Psoas muscle (tissue), 8 donors: ENCODE measurements around the gene CXXC4. TPM values are rescaled to one million over a fixed set of nuclear protein-coding genes. Genes with fewer than 3 reads are reported as not detected.

Experiments used
- ATAC-seq, 4 donors: fragments of 200-7000 bp; cut with Tn5 transposase; one replicate each; pipeline ENCODE4 v1.9.1; 2020; ENCODE audit warnings: moderate library complexity in 3 of 4, mild to moderate bottlenecking in 2 of 4
- DNase-seq, 2 donors: peaks; one replicate each; pipeline ENCODE4 v3.0.0-alpha.2; 2020
- H3K27ac ChIP-seq: fragments of 200-600 bp; one replicate; pipeline ENCODE4 v1.8.0; 2022
- H3K27me3 ChIP-seq, 3 donors: fragments of 200-600 bp in 1 of 3; one replicate each; pipeline versions ENCODE4 v1.6.1 to v1.8.0; 2013 to 2022; ENCODE audit warnings: low read length in 2 of 3, mild to moderate bottlenecking in 2 of 3, moderate library complexity in 1 of 3; ENCODE audit not compliant: insufficient read depth in 3 of 3
- H3K36me3 ChIP-seq, 2 donors: fragments of 200-600 bp in 1 of 2; one replicate each; pipeline versions ENCODE4 v1.6.1 to v1.8.0; 2013 to 2022; ENCODE audit warnings: low read depth in 1 of 2, mild to moderate bottlenecking in 1 of 2, moderate library complexity in 1 of 2; ENCODE audit not compliant: insufficient read depth in 1 of 2
- H3K4me1 ChIP-seq: fragments of 200-600 bp; one replicate; pipeline ENCODE4 v1.8.0; 2022
- H3K4me3 ChIP-seq: fragments of 200-600 bp; one replicate; pipeline ENCODE4 v1.8.0; 2022; ENCODE audit warnings: mild to moderate bottlenecking
- H3K9me3 ChIP-seq: fragments of 200-600 bp; one replicate; pipeline ENCODE4 v1.8.0; 2022
- CTCF ChIP-seq: fragments of 200-600 bp; IDR thresholded peaks from one replicate; pipeline ENCODE4 v1.8.0; 2022; ENCODE audit warnings: antibody characterized with exemption
- WGBS, 3 donors: extraction: QIAGEN DNeasy Blood & Tissue Kit; methylation state at CpG; one replicate each; pipeline versions ENCODE4 v1.1.6 to v1.1.7; 2013; 5-methylcytosine and 5-hydroxymethylcytosine counted together
- intact Hi-C, 2 donors: fragments of 100-400 bp; cut with DNase I; formaldehyde crosslinking; loops; one replicate each; pipeline versions ENCODE4 v1.11.0 to v1.14.2; 2022
- polyA plus RNA-seq, 3 donors: library from polyadenylated mRNA; stranded (reverse); fragments of 200-250 nt; gene quantifications; one replicate each; pipeline ENCODE4 v1.2.3, GENCODE V29; 2013
- total RNA-seq, 4 donors: library from RNA; stranded (reverse); fragmentation: NEBNext Ultra II Directional in 2 of 4; extraction: Animal tissue kit (Norgen Biotek cat#: 25700) in 2 of 4; gene quantifications; one replicate each; pipeline versions ENCODE4 v1.2.1 to v1.2.4, GENCODE V29; 2021 to 2023
- donor health status: healthy with polysubstance abuse.
- donor health status: DM: no; HTN: no; CAD: no; lungs with moderate emphysema.
- donor health status: Bipolar disorder and iron deficiency.
- donor health status: healthy.
- donor health status: DM: yes; HTN: yes; CAD: no.
- donor health status: DM: no; HTN: no; CAD: no.
- donor health status: DM: no; HTN: no; CAD: no.
- donor health status: DM: yes; HTN: yes; CAD: no.

CXXC4 gene
- total and polyA plus RNA-seq, 7 donors: 0.05 to 0.36 (median 0.10) TPM

DNA sequence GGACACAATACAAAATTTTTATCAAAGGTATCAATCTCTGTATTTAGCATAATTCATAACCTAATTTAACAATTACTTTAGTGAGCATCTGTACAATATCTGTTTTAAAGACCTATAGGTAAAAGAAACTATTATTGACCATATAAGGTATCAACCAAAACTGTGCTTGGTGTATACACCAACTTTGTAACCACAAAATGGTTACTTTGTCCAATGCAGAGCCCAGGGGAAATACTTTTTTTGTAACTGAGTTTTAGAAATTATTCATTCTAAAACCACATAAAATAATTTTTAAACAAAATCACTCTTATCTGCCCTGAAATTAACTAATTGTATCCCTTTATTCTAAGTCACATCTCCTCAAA is 5.0 kb downstream of the CXXC4 start:
- no peak for TF ChIP-seq CTCF
- Histone ChIP-seq H3K4me1 (peaks cover 4% of the 10 kb centered on the region), H3K9me3 (no peaks in the 10 kb centered on the region), H3K27ac (no peak overlapping the region), H3K36me3 (no peaks in the 10 kb centered on the region), H3K4me3 (no peak overlapping the region), H3K27me3 (no peaks in the 10 kb centered on the region)
- ATAC-seq: no peak
- intact Hi-C loops: no loop called here
- no peak for DNase-seq

GRCh38 chr4:104488151-104488550 is 6.5 kb downstream of the CXXC4 start:
- TF ChIP-seq CTCF: no peak
- no peak overlapping the region for H3K27ac ChIP-seq
- intact Hi-C loops: no loop called here
- H3K4me1 ChIP-seq: peaks cover 4% of the 10 kb centered on the region
- ATAC-seq (no peak), DNase-seq (no peak)
- H3K27me3 ChIP-seq: no peaks in the 10 kb centered on the region
- WGBS, 3 donors: 88 to 97% (median 90%) methylated on average over 1 of the region's 1 CpG
- H3K9me3 ChIP-seq: no peaks in the 10 kb centered on the region
- no peaks in the 10 kb centered on the region for H3K36me3 ChIP-seq
- H3K4me3 ChIP-seq: no peak overlapping the region

DNA sequence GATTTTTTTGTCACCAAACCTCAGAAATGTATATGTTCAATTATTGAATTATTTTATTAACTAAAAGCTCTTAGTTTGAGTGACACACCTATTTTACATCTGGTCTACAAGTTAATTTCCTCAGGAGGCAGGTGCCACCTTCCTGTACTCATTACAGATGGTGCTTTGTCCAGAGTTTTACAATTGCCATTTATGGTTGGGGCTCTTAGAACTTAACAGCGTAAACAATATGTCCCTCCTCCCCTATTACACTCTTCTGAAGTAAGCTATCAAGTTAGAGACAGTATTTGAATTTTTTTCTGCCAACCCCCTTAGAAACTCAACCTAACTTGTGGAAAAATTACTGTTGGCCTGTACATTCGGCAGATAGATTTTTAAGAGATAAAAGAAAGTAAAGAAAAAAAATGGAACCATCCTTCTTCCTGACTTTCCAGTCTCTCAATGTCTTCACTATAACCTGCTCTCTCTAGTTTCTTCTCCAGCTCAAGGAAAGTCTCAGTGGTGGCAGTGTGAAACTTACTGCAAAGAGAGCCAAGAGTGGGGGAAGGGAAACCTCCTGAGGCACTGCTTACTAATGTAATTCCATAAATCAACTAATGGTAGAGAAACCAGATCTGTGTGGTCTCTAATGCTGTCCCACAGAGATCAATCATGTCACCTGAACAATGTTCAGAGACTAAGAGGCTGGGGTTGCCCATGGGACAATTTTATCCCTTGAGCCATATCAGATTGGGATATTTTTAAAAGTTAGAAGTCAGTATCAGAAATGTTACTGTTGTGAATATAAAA is 7.8 kb downstream of the CXXC4 start:
- Histone ChIP-seq H3K36me3 (no peaks in the 10 kb centered on the region), H3K4me3 (no peak overlapping the region), H3K27ac (no peak overlapping the region), H3K4me1 (no peaks in the 10 kb centered on the region), H3K27me3 (no peaks in the 10 kb centered on the region), H3K9me3 (no peaks in the 10 kb centered on the region)
- DNase-seq (no peak), ATAC-seq (no peak)
- WGBS, 3 donors: 66 to 82% (median 80%) methylated on average over 2 of the region's 2 CpGs
- intact Hi-C loops: no loop called here
- no peak for TF ChIP-seq CTCF

DNA sequence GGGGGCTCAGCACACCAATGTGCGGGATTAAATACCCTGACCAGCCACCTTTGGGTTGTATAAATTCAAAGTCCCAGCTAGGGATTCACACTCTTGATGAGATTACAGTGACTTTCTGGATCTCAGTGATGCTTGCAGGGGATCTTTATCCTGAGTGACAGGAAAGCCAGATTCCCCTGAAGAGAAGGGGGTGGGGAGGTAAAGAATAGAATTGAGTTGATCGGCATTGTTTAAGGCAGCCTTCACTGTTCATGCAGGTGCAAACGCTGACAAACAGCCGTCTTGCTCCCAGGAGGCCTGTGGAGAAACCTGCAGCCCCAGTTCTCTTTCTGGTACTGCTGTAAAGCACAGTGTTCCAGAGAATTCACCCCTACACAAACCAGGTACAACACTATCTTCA is 19.0 kb downstream of the CXXC4 start:
- no peak overlapping the region for H3K27ac ChIP-seq
- no peak for TF ChIP-seq CTCF
- DNase-seq: no peak
- intact Hi-C loops: no loop called here
- no peak for ATAC-seq
- H3K4me3 ChIP-seq: no peak overlapping the region
- H3K27me3 ChIP-seq: no peaks in the 10 kb centered on the region
- H3K4me1 ChIP-seq: no peaks in the 10 kb centered on the region
- no peaks in the 10 kb centered on the region for H3K36me3 ChIP-seq
- WGBS, 3 donors: 65 to 70% (median 67%) methylated on average over 4 of the region's 4 CpGs
- no peaks in the 10 kb centered on the region for H3K9me3 ChIP-seq

DNA sequence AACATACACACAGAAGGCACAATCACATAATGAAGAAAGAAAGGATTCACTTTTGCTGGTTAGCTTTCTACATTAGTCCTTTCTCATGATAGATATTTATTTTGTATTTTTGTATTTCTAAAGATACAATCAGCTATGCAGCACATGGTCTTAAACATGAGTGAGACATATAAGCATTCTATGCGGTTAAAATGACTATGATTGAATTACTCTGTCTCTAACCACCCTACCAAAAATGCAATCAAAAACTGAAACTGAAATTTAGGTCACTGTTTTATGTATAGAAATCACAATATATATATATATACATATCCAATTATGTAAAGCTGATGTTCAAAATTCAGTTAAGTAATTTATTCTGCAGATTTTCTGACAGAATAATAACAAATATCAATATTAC is 21.9 kb downstream of the CXXC4 start:
- H3K27me3 ChIP-seq: no peaks in the 10 kb centered on the region
- H3K9me3 ChIP-seq: no peaks in the 10 kb centered on the region
- H3K36me3 ChIP-seq: no peaks in the 10 kb centered on the region
- no peak for DNase-seq
- no peak overlapping the region for H3K27ac ChIP-seq
- H3K4me1 ChIP-seq: no peaks in the 10 kb centered on the region
- no peak for TF ChIP-seq CTCF
- ATAC-seq: no peak
- intact Hi-C loops: no loop called here
- H3K4me3 ChIP-seq: no peak overlapping the region
- 94 to 98% (median 96%) methylated on average over 1 of the region's 1 CpG for WGBS, 3 donors
